ENCODE results near the gene CEMIP2. TPM values are rescaled to one million over a fixed set of nuclear protein-coding genes. Genes with fewer than 3 reads are reported as not detected.

Gene CEMIP2
- polyA plus RNA-seq, 1 of the 3 experiments (the other 2 are of a cell fraction), result 39.8 TPM

DNA sequence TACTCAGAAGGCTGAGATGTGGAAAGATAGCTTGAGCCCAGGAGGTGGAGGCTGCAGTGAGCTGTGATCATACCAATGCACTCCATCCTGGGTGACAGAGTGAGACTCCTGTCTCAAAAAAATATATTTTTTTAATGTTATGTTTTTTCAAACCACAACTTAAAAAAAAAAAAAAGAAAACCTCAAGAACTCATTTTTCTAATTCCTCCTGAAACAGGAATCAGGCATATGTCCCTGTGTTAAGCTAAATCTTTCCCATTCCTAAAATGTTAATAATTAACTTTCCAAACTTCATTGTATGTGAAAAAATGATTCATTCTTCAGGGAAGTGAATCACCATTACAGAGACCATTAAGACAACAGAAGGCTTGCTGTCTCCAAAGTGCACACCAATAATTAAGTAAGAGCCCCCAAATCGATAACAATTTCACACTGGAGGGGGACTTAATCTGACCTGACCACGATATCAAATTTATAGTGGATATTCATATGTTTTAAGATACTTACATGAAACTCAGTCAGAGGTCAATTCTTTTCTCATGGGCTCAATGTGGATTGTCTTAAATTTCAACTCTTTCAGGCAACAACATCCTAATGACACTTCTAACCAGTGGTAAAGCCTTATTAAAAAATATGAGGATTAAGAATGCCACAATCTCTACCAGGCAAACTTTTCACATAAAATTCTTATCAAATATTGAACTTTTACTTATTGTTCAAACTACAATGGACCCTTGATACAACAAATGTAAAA, 5.2 kb downstream of the CEMIP2 start:
- CTCF ChIA-PET, result interaction anchor here (0.7 kb wide), 1 partner anchor 372 kb away, joined by 3 read pairs; no protein-coding TSS in a partner anchor
- TF ChIP-seq FOSL2 (IDR thresholded peaks at IDR 0.05; ENCODE audit: borderline replicate concordance, low read depth), result peak; percentile 75; the same call in 1 of the 2 replicates
- TF ChIP-seq NRF1 (IDR thresholded peaks at IDR 0.05; ENCODE audit: low read depth, low read length), result no peak
- TF ChIP-seq TCF12 (IDR thresholded peaks at IDR 0.05), result peak; percentile 50
- TF ChIP-seq ELF1 (IDR thresholded peaks at IDR 0.05), result no peak
- TF ChIP-seq YY1 (IDR thresholded peaks at IDR 0.05; ENCODE audit: low read depth), result no peak
- no peak for TF ChIP-seq RFX5 (IDR thresholded peaks at IDR 0.05; ENCODE audit: low read length)
- no peak for TF ChIP-seq EP300 (IDR thresholded peaks at IDR 0.05; ENCODE audit: borderline replicate concordance in 1 of 2, low read depth in 1 of 2, low read length in 1 of 2)
- TF ChIP-seq JUND (IDR thresholded peaks at IDR 0.05), result peak; percentile 56
- TF ChIP-seq USF2 (IDR thresholded peaks at IDR 0.05; ENCODE audit: borderline replicate concordance, low read depth, low read length), result no peak
- no peak overlapping the region for H2AFZ ChIP-seq (ENCODE audit: low read depth)
- peak overlapping the region; percentile 73 to 80; a peak in 3 of 4 replicates for H3K27ac ChIP-seq (ENCODE audit: low read depth in 2 of 2, low read length in 1 of 2)
- H3F3A ChIP-seq (replicated peaks; ENCODE audit: insufficient read depth), result peaks cover 17% of the 10 kb centered on the region
- peaks cover 2 to 49% of the 10 kb centered on the region in 2 experiments for H3K4me1 ChIP-seq (ENCODE audit: control insufficient read depth in 1 of 2, insufficient read depth in 2 of 2, low read depth in 1 of 2, low read length in 1 of 2)
- no peak for DNase-seq
- H3K36me3 ChIP-seq (replicated peaks in 1 of 2; ENCODE audit: control insufficient read depth in 1 of 2, insufficient read depth in 2 of 2, low read length in 1 of 2), result no peaks in the 10 kb centered on the region
- peak overlapping the region; percentile 81 for H3K4me2 ChIP-seq
- no peaks in the 10 kb centered on the region for H3K9me3 ChIP-seq
- H3K9me2 ChIP-seq, result no peaks in the 10 kb centered on the region
- H3K9ac ChIP-seq, result peak overlapping the region; percentile 20; the same call in 1 of the 2 replicates
- no peaks in the 10 kb centered on the region for H4K20me1 ChIP-seq (ENCODE audit: insufficient read depth)
- POLR2A ChIA-PET, result no interaction called here
- WGBS (ENCODE audit: low lambda C conversion rate), result 6% methylated on average over 2 of the region's 2 CpGs
- H3K4me3 ChIP-seq (ENCODE audit: low read depth in 2 of 2, low read length in 1 of 2), result no peak overlapping the region
- peaks cover 73% of the 10 kb centered on the region for H3K79me2 ChIP-seq (ENCODE audit: insufficient read depth)
- H3K27me3 ChIP-seq (ENCODE audit: insufficient read depth), result no peaks in the 10 kb centered on the region

GRCh38 chr9:71761938-71762353, 6.4 kb downstream of the CEMIP2 start:
- Histone ChIP-seq H3K36me3 (replicated peaks in 1 of 2; ENCODE audit: control insufficient read depth in 1 of 2, insufficient read depth in 2 of 2, low read length in 1 of 2) (no peaks in the 10 kb centered on the region), H3K4me2 (peak overlapping the region; percentile 36; the same call in 1 of the 2 replicates), H2AFZ (ENCODE audit: low read depth) (no peak overlapping the region), H3K27ac (ENCODE audit: low read depth in 2 of 2, low read length in 1 of 2) (peak overlapping the region in 1 of 2 experiments; percentile 80; a peak in 2 of 4 replicates), H3K4me3 (ENCODE audit: low read depth in 2 of 2, low read length in 1 of 2) (no peak overlapping the region), H3K9me3 (no peaks in the 10 kb centered on the region), H3K4me1 (ENCODE audit: control insufficient read depth in 1 of 2, insufficient read depth in 2 of 2, low read depth in 1 of 2, low read length in 1 of 2) (peaks cover 0 to 49% of the 10 kb centered on the region in 2 experiments; a peak in 3 of 4 replicates), H3K9ac (no peak overlapping the region), H3K79me2 (ENCODE audit: insufficient read depth) (peaks cover 74% of the 10 kb centered on the region), H3K9me2 (no peaks in the 10 kb centered on the region), H3F3A (replicated peaks; ENCODE audit: insufficient read depth) (peaks cover 17% of the 10 kb centered on the region), H3K27me3 (ENCODE audit: insufficient read depth) (no peaks in the 10 kb centered on the region), H4K20me1 (ENCODE audit: insufficient read depth) (no peaks in the 10 kb centered on the region)
- WGBS (ENCODE audit: low lambda C conversion rate), result 40% methylated on average over 5 of the region's 5 CpGs
- TF ChIP-seq SMC3 (IDR thresholded peaks at IDR 0.05; ENCODE audit: low read depth, low read length), result no peak
- TF ChIP-seq GATA2 (CRISPR knock-in tag; IDR thresholded peaks at IDR 0.05), result no peak
- TF ChIP-seq, protein P1, sequence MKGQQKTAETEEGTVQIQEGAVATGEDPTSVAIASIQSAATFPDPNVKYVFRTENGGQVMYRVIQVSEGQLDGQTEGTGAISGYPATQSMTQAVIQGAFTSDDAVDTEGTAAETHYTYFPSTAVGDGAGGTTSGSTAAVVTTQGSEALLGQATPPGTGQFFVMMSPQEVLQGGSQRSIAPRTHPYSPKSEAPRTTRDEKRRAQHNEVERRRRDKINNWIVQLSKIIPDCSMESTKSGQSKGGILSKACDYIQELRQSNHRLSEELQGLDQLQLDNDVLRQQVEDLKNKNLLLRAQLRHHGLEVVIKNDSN (IDR thresholded peaks at IDR 0.05; ENCODE audit: borderline replicate concordance, low read depth), result no peak
- TF ChIP-seq CTCF (IDR thresholded peaks at IDR 0.05), result no peak
- POLR2A ChIA-PET, result no interaction called here
- CTCF ChIA-PET, result interaction anchor here (0.6 kb wide), 1 partner anchor 1520 kb away, joined by 3 read pairs; no protein-coding TSS in a partner anchor
- DNase-seq, result no peak
